Activated gamma-delta T cell treated with Interleukin-2 at 50 U/mL for 16 hours (primary cell): ENCODE data around the gene NTM.

Experiments used
- DNase-seq: peaks from one replicate; pipeline ENCODE4 v3.0.0-alpha.2; 2020

NTM gene

GRCh38 chr11:131612533-131612932 is 242.1 kb downstream of the NTM start:
- DNase-seq: no peak

- no peak for DNase-seq
Measured at GRCh38 chr11:131614631-131615030, 244.2 kb downstream of the NTM start.

- no peak for DNase-seq
Measured at GRCh38 chr11:131615611-131616010, 245.2 kb downstream of the NTM start.

- no peak for DNase-seq
Measured at GRCh38 chr11:131616481-131617140, 246.2 kb downstream of the NTM start.

- DNase-seq: no peak
Measured at GRCh38 chr11:131618201-131618600, 247.8 kb downstream of the NTM start.

GRCh38 chr11:131622193-131622592 is 251.8 kb downstream of the NTM start:
- DNase-seq: no peak

- no peak for DNase-seq
Measured at GRCh38 chr11:131624531-131624930, 254.1 kb downstream of the NTM start.

- no peak for DNase-seq
Measured at GRCh38 chr11:131626788-131627187, 256.4 kb downstream of the NTM start.

GRCh38 chr11:131628739-131629138 is 258.3 kb downstream of the NTM start:
- DNase-seq: no peak

- no peak for DNase-seq
Measured at GRCh38 chr11:131629925-131630540, 259.6 kb downstream of the NTM start.

- no peak for DNase-seq
Measured at GRCh38 chr11:131632971-131633370, 262.6 kb downstream of the NTM start.

- DNase-seq: no peak
Measured at GRCh38 chr11:131633921-131634715, 263.7 kb downstream of the NTM start.

GRCh38 chr11:131637469-131638175 is 267.2 kb downstream of the NTM start:
- DNase-seq: no peak

GRCh38 chr11:131638889-131639288 is 268.5 kb downstream of the NTM start:
- DNase-seq: no peak

- DNase-seq: no peak
Measured at GRCh38 chr11:131640320-131640719, 269.9 kb downstream of the NTM start.

- DNase-seq: no peak
Measured at GRCh38 chr11:131642756-131643531, 272.5 kb downstream of the NTM start.

- no peak for DNase-seq
Measured at GRCh38 chr11:131644204-131644795, 273.9 kb downstream of the NTM start.

GRCh38 chr11:131645237-131645636 is 274.8 kb downstream of the NTM start:
- DNase-seq: no peak

GRCh38 chr11:131649856-131650255 is 279.4 kb downstream of the NTM start:
- DNase-seq: no peak

- no peak for DNase-seq
Measured at GRCh38 chr11:131652231-131652630, 281.8 kb downstream of the NTM start.

GRCh38 chr11:131653260-131653659 is 282.8 kb downstream of the NTM start:
- no peak for DNase-seq

GRCh38 chr11:131654849-131655248 is 284.4 kb downstream of the NTM start:
- DNase-seq: no peak
